Activated naive CD8-positive, alpha-beta T cell treated with anti-CD3 and anti-CD28 coated beads, Interleukin-2, amount 50 U/mL, for 24 hours (primary cell): Measurements from ENCODE around the gene ADSL.
"Not testable (repeated sequence)": the region's sequence is repeated elsewhere in the genome, so short reads cannot be mapped to it uniquely, and the experiment has no call there.

Experiments used
- ATAC-seq: fragments of 150-1000 bp; cut with Tn5 transposase; one replicate; pipeline ENCODE4 v1.10.0; 2021
- DNase-seq: peaks from one replicate; pipeline ENCODE4 v3.0.0; 2021
- H3K27ac Mint-ChIP-seq: one replicate; pipeline ENCODE4 v1.8.0; 2021; ENCODE audit warnings: mild to moderate bottlenecking, mixed read lengths
- H3K27me3 Mint-ChIP-seq: one replicate; pipeline ENCODE4 v1.8.0; 2021; ENCODE audit warnings: mixed read lengths
- H3K36me3 Mint-ChIP-seq: one replicate; pipeline ENCODE4 v1.8.0; 2021; ENCODE audit warnings: low read depth, mixed read lengths
- H3K4me1 Mint-ChIP-seq: one replicate; pipeline ENCODE4 v1.8.0; 2021; ENCODE audit warnings: mixed read lengths
- H3K4me3 Mint-ChIP-seq: one replicate; pipeline ENCODE4 v1.8.0; 2021; ENCODE audit warnings: mild to moderate bottlenecking, moderate library complexity, mixed read lengths
- H3K9me3 Mint-ChIP-seq: one replicate; pipeline ENCODE4 v1.8.0; 2021; ENCODE audit warnings: mixed read lengths

Gene ADSL

DNA sequence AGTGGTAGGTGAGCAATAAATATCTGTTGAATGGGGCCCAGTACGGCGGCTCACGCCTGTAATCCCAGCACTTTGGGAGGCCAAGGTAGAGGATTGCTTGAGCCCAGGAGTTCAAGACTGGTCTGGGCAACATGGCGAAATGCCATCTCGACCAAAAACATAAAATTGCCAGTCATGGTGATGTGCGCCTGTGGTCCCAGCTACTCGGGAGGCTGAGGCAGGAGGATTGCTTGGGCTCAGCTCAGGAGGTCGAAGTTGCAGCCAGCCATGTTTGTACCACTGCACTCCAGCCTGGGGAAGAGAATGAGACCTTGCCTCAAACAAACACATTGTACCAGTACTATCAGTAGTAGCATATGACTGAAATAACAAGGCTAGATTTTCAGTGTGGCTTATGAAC lies 28.3 kb downstream of the ADSL start:
- no peak for DNase-seq
- no peaks in the 10 kb centered on the region for H3K27me3 Mint-ChIP-seq
- H3K36me3 Mint-ChIP-seq: peaks cover 13% of the 10 kb centered on the region
- ATAC-seq: no peak
- no peaks in the 10 kb centered on the region for H3K9me3 Mint-ChIP-seq
- H3K4me3 Mint-ChIP-seq: no peak overlapping the region
- H3K4me1 Mint-ChIP-seq: peaks cover 34% of the 10 kb centered on the region
- no peak overlapping the region for H3K27ac Mint-ChIP-seq

DNA sequence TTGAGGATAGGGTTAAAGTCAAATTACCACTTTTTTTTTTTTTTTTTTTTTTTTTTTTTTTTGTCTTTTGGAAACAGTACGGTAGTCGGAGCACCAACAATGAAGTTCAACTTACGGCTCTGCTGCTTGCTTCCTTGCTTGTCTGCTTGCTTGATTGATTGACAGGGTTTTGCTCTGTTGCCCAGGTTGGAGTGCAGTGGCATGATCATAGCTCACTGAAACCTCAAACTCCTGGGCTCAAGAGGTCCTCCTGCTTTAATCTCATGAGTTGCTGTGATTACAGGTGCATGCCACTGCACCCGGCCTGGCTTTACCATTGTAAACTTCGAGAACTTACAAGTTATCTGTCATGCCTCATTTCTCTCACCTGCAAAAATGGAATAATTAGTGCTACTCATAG lies 29.8 kb downstream of the ADSL start:
- ATAC-seq: no peak
- Mint-ChIP-seq H3K4me3 (no peak overlapping the region), H3K9me3 (no peaks in the 10 kb centered on the region), H3K27me3 (no peaks in the 10 kb centered on the region), H3K27ac (no peak overlapping the region), H3K4me1 (peaks cover 29% of the 10 kb centered on the region), H3K36me3 (peaks cover 13% of the 10 kb centered on the region)
- DNase-seq: no peak

DNA sequence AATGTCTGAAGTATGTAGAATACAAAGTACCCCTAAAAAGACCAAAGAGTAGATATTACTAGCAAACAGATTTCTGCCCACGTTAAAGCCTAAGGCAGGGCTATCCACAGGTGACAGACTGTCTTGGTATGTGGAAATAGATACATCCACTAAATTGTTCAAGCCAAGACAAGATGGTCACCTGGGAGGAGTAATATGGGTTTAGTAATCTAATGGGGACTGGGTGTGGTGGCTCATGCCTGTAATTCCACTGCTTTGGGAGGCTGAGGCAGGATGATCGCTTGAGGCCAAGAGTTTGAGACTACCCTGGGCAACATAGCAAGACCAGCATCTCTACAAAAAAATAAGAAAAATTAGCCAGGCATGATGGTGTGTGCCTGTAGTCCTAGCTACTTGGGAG lies 31.6 kb downstream of the ADSL start:
- ATAC-seq: no peak
- Mint-ChIP-seq H3K36me3 (peaks cover 8% of the 10 kb centered on the region), H3K27ac (no peak overlapping the region), H3K9me3 (no peaks in the 10 kb centered on the region), H3K4me1 (peaks cover 19% of the 10 kb centered on the region), H3K27me3 (no peaks in the 10 kb centered on the region), H3K4me3 (no peak overlapping the region)
- DNase-seq: no peak

DNA sequence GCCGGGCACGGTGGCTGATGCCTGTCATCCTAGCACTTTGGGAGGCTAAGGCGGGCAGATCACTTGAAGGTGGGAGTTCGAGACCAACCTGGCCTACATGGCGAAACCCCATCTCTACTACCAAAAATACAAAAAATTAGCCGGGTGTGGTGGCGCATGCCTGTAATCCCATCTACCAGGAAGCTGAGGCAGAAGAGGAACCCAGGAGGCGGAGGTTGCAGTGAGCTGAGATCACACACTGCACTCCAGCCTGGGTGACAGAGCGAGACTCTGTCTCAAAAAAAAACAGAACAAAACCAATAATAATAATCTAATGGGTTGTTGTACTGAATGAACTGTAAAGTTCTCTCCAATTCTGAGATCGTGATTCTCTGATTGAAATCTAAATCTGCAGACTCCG lies 32.1 kb downstream of the ADSL start:
- not testable (repeated sequence) for DNase-seq, H3K27me3 Mint-ChIP-seq, H3K36me3 Mint-ChIP-seq, H3K27ac Mint-ChIP-seq, ATAC-seq, H3K4me3 Mint-ChIP-seq, H3K9me3 Mint-ChIP-seq
- H3K4me1 Mint-ChIP-seq: peaks cover 19% of the 10 kb centered on the region

DNA sequence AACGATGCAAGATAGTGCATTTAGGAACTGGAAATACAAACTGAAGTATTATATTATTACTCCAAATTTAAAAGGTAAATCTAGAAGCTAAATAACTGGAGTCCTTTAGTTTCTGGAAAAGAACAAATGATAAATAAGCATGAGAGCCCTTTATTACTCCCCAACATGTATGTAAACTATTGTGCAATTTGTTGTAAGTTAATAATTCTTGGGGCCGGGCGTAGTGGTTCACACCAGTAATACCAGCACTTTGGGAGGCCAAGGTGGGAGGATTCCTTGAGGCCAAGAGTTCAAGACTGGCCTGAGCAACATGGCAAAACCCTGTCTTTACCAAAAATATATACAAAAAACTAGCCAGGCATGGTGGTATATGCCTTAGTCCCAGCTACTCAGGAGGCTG lies 35.2 kb downstream of the ADSL start:
- peaks cover 39% of the 10 kb centered on the region for H3K4me1 Mint-ChIP-seq
- no peak for ATAC-seq
- no peak overlapping the region for H3K4me3 Mint-ChIP-seq
- peaks cover 3% of the 10 kb centered on the region for H3K36me3 Mint-ChIP-seq
- DNase-seq: no peak
- H3K9me3 Mint-ChIP-seq: no peaks in the 10 kb centered on the region
- no peaks in the 10 kb centered on the region for H3K27me3 Mint-ChIP-seq
- no peak overlapping the region for H3K27ac Mint-ChIP-seq

DNA sequence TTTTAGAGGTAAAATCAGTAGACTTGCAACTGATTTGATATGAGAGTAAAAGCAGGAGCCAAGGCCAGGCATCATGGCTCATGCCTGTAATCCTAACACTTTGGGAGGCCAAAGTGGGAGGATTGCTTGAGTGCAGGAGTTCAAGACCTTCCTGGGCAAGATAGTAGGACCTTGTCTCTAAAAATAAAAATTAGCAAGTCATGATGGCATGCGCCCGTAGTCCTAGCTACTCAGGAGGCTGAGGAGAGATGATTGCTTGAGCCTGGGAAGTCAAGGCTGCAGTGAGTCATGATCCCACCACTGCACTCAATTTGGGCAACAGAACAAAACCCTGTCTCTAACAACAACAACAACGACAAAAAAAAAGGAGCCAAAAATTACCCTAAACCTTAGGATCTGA lies 37.6 kb downstream of the ADSL start:
- DNase-seq (no peak), ATAC-seq (no peak)
- no peaks in the 10 kb centered on the region for H3K9me3 Mint-ChIP-seq
- no peak overlapping the region for H3K4me3 Mint-ChIP-seq
- peaks cover 51% of the 10 kb centered on the region for H3K4me1 Mint-ChIP-seq
- H3K36me3 Mint-ChIP-seq: peaks cover 4% of the 10 kb centered on the region
- peak overlapping the region; percentile 27 for H3K27ac Mint-ChIP-seq
- H3K27me3 Mint-ChIP-seq: no peaks in the 10 kb centered on the region

DNA sequence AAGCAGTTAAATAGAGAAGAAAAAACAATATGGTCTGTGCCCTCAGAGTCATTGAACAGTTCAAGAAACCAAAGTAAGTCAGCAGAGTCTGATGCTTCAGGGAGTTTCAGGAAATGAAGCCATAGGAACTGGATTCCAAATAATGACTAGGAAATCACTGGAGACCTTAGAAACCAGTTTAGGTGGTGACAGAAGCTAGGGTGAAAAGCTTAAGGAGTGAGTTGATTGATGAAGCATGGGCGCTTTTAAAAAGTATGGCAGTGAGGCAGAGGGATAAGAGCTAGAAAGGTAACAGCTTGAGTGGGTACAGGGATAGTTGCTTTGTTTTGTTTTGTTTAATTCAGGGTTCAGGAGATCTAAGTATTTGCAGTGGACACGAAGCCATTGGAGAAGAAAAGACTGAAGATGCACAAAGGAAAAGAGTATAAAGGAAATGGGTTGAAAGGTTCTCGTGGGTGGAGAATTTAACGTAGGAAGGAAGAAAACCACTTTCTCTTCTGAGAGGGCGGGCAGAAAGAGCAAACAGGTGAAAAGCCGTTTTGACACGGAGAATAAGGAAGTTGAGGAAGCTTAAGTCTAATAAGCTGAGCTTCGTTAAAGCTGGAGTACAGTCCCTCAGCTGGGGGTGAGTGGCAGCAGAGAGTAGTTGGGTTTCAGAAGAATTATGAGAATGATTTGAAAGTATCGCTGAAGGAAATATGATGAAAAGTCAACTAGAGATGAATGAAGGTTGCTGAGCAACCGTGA lies 38.9 kb downstream of the ADSL start:
- ATAC-seq: peak; percentile 82
- H3K36me3 Mint-ChIP-seq: peaks cover 6% of the 10 kb centered on the region
- no peaks in the 10 kb centered on the region for H3K27me3 Mint-ChIP-seq
- no peaks in the 10 kb centered on the region for H3K9me3 Mint-ChIP-seq
- no peak for DNase-seq
- peak overlapping the region; percentile 93 for H3K27ac Mint-ChIP-seq
- peaks cover 51% of the 10 kb centered on the region for H3K4me1 Mint-ChIP-seq
- peak overlapping the region; percentile 72 for H3K4me3 Mint-ChIP-seq

DNA sequence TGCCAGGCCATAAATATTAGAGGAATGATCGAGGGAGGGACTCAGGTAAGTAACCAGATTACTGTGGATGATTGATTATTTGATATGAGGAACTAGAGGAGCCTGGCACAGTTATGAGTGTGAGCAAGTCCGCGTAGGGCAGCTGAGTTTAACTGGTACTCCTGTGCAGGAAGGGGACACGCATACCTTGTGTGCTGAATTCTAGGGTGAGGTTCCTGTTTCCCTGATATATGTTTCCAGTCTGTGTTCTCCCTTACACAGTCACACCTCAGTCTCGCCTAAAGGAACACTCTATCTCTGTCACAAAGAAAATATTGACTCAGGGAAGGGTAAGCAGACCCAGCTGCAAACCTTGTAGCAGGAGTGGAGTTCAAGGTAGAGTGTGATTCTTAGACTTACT lies 41.4 kb downstream of the ADSL start:
- Mint-ChIP-seq H3K4me3 (no peak overlapping the region), H3K27me3 (no peaks in the 10 kb centered on the region), H3K27ac (peak overlapping the region; percentile 9), H3K4me1 (peaks cover 65% of the 10 kb centered on the region), H3K36me3 (peaks cover 8% of the 10 kb centered on the region), H3K9me3 (no peaks in the 10 kb centered on the region)
- DNase-seq (no peak), ATAC-seq (no peak)

DNA sequence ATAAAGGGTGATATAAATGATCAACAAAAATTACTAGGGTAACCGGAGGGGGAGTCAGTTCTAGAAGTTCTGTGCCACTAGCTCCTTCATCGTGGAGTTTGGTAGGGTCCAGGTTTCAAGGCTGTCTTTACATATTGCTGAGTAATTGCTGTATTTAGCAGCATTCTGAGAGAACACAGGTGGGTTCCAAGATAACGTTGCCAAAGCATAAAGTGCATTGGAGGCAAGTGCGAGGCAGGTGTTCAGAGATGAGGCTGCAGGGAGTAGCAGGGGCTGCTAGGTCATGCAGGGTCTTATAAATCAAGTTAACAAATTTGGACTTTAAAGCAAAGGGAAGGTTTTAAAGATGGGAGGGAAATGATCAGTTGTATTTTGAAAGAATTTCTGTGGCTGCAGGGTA lies 41.9 kb downstream of the ADSL start:
- ATAC-seq (no peak), DNase-seq (no peak)
- H3K9me3 Mint-ChIP-seq: no peaks in the 10 kb centered on the region
- peaks cover 60% of the 10 kb centered on the region for H3K4me1 Mint-ChIP-seq
- H3K4me3 Mint-ChIP-seq: no peak overlapping the region
- H3K27me3 Mint-ChIP-seq: no peaks in the 10 kb centered on the region
- H3K36me3 Mint-ChIP-seq: peaks cover 8% of the 10 kb centered on the region
- H3K27ac Mint-ChIP-seq: no peak overlapping the region

DNA sequence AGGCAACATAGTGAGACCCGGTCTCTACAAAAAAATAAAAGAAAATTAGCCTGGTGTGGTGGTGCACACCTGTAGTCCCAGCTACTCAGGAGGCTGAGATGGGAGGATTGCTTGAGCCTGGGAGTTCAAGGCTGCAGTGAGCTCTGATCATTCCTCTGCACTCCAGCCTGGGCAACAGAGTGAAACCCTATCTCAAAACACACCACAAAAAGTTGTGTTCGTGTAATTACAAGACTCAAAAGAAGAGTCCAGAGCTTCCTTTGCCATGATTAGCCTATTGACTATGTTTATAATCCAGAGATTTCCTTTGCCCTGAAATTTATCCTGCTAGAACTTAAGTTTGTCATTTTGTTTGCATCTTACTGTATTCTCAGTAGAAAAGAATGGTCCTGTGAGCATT lies 45.1 kb downstream of the ADSL start:
- H3K4me1 Mint-ChIP-seq: peaks cover 48% of the 10 kb centered on the region
- H3K27me3 Mint-ChIP-seq: no peaks in the 10 kb centered on the region
- no peaks in the 10 kb centered on the region for H3K9me3 Mint-ChIP-seq
- H3K36me3 Mint-ChIP-seq: peaks cover 4% of the 10 kb centered on the region
- no peak overlapping the region for H3K4me3 Mint-ChIP-seq
- no peak overlapping the region for H3K27ac Mint-ChIP-seq
- DNase-seq: no peak
- no peak for ATAC-seq

DNA sequence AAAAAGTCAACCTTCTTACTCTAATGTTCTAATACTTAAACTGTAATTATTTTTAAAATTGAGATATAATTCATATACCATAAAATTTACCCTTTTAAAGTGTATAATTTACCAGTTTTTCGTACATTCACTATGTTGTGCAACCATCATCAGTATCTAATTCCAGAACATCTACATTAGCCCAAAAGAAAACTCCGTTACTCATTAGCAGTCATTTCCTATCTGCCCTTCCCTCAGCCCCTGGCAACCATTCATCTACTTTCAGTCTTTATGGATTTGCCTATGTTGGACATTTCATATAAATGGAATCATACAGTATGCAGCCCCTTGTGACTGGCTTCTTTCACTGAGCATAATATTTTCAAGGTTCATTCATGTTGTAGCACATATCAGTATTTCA lies 46.3 kb downstream of the ADSL start:
- DNase-seq (no peak), ATAC-seq (no peak)
- H3K9me3 Mint-ChIP-seq: no peaks in the 10 kb centered on the region
- H3K36me3 Mint-ChIP-seq: peaks cover 8% of the 10 kb centered on the region
- peaks cover 52% of the 10 kb centered on the region for H3K4me1 Mint-ChIP-seq
- H3K4me3 Mint-ChIP-seq: no peak overlapping the region
- H3K27ac Mint-ChIP-seq: no peak overlapping the region
- H3K27me3 Mint-ChIP-seq: no peaks in the 10 kb centered on the region

DNA sequence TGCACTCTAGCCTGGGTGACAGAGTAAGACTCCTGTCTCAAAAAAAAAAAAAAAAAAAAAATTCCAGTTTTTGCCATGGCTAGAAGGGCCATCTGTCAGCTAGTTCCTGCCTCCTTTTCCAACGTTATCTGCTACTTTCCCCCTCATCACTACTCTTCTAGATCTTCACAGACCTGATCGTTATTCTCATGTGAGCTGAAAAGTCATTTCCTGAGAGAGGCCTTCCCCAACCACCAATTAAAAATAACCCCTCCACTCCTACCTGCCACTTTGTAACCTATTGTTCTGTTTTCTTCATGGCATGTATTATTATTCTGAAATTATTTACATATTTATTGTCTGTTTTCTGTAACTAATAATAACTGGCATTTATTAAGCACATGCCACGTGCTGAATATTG lies 48.3 kb downstream of the ADSL start:
- Mint-ChIP-seq H3K27me3 (no peaks in the 10 kb centered on the region), H3K27ac (peak overlapping the region; percentile 28), H3K9me3 (no peaks in the 10 kb centered on the region), H3K36me3 (peaks cover 7% of the 10 kb centered on the region), H3K4me1 (peaks cover 58% of the 10 kb centered on the region), H3K4me3 (no peak overlapping the region)
- DNase-seq: no peak
- no peak for ATAC-seq

DNA sequence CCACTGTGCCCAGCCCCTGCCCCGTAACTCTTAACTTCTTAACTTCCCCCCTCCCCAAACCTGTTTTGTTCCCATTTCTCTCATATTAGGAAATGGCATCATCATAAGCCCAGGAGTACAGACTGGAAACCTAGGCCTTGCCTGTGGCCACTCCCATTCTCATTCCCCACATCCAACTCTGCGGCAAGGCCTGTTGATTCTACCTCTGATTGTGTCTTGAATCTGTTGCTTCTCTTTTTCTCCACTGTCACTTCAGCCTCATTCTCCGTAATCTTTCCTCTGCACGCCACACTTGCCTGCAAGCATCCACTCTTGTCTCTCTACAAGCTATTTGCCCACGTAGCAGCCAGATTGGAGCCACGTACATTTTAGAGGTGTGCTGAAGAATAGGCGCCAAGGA lies 49.3 kb downstream of the ADSL start:
- no peak overlapping the region for H3K4me3 Mint-ChIP-seq
- peaks cover 6% of the 10 kb centered on the region for H3K36me3 Mint-ChIP-seq
- no peaks in the 10 kb centered on the region for H3K9me3 Mint-ChIP-seq
- no peaks in the 10 kb centered on the region for H3K27me3 Mint-ChIP-seq
- DNase-seq (no peak), ATAC-seq (no peak)
- H3K4me1 Mint-ChIP-seq: peaks cover 67% of the 10 kb centered on the region
- no peak overlapping the region for H3K27ac Mint-ChIP-seq

DNA sequence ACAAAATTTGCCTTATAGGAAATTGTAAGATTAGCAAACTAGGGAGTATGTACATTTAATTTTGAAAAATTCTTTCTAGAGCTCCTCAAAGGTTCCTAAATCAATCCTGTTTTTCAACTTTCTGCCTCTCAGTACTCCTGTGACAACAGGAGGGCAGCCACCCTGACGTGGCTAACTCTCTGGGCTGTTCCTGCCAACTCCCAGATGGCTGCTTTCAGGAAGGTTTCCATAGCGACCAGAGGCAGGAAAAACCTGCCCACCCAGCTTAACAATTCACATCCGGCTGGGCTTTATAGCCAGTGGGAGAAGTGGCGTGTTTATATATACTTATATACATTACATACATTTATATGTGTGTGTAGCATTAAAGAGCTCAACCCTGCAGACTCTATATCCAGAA lies 50.6 kb downstream of the ADSL start:
- ATAC-seq (no peak), DNase-seq (no peak)
- Mint-ChIP-seq H3K4me3 (no peak overlapping the region), H3K27ac (no peak overlapping the region), H3K9me3 (no peaks in the 10 kb centered on the region), H3K36me3 (peaks cover 8% of the 10 kb centered on the region), H3K4me1 (peaks cover 72% of the 10 kb centered on the region), H3K27me3 (no peaks in the 10 kb centered on the region)

DNA sequence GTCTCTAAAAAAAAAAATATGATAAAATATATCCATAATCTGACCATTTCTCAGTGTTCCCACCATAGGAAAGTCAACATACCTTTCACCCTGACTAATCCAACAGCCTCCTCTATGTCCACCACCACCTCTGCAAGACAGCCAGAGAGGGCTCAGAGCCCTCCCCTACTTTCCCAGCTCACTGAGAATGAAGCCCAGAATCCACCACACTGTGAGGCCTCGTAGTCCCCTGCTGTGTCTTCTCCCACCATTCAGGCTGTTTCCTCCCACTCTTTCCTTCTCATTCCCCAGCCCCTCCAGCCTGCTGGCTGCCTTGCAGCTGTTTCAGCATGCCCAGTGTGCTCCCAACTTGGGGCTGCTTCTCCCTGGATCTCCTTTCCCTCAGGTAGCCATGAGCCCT lies 51.1 kb downstream of the ADSL start:
- no peaks in the 10 kb centered on the region for H3K9me3 Mint-ChIP-seq
- no peak overlapping the region for H3K4me3 Mint-ChIP-seq
- DNase-seq: no peak
- no peak for ATAC-seq
- H3K27me3 Mint-ChIP-seq: no peaks in the 10 kb centered on the region
- H3K27ac Mint-ChIP-seq: no peak overlapping the region
- H3K36me3 Mint-ChIP-seq: peaks cover 13% of the 10 kb centered on the region
- peaks cover 74% of the 10 kb centered on the region for H3K4me1 Mint-ChIP-seq

DNA sequence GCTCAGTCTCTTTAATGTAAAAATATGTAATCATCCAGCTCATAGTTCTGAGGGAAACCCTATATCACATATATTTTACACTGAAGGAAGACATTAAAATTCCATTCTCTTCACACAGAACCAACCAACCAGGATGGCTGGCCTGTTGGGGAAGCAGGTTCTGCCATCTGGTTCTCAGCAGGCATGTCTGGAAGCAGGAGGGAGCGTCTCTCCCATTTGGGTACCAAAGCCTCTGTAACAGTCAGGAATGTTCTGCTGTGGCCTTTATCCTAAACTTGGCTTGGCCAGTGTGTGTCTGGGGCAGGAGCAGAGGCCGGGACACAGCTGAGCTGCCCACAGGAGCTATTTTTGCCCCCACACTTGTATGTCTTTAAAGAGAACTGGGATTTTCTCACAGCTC lies 53.3 kb downstream of the ADSL start:
- ATAC-seq (no peak), DNase-seq (no peak)

More for the DNA sequence above, 53.3 kb downstream of the ADSL start:
- Mint-ChIP-seq H3K27ac (peak overlapping the region; percentile 77), H3K9me3 (no peaks in the 10 kb centered on the region), H3K27me3 (no peaks in the 10 kb centered on the region), H3K4me3 (no peak overlapping the region), H3K4me1 (peaks cover 83% of the 10 kb centered on the region), H3K36me3 (peaks cover 23% of the 10 kb centered on the region)
